Upper lobe of left lung (tissue), 6 donors: Measurements from ENCODE around the gene OR7A10. TPM values are rescaled to one million over a fixed set of nuclear protein-coding genes. Genes with fewer than 3 reads are reported as not detected.

ENCODE experiments used
- ATAC-seq, 2 donors: fragments of 200-7000 bp; cut with Tn5 transposase; one replicate each; pipeline ENCODE4 v1.9.1; 2022; ENCODE audit warnings: mild to moderate bottlenecking in 2 of 2, moderate library complexity in 2 of 2; ENCODE audit not compliant: low FRiP score in 2 of 2
- DNase-seq, 2 donors: peaks; one replicate each; pipeline ENCODE4 v3.0.0-alpha.2; 2019 to 2020
- H3K27ac ChIP-seq, 4 donors: fragments of 200-600 bp; sonication (generic); one replicate each; pipeline ENCODE4 v1.5.1; 2016 to 2019
- H3K27me3 ChIP-seq, 4 donors: fragments of 200-600 bp; sonication (generic); one replicate each; pipeline ENCODE4 v1.5.1; 2017 to 2019
- H3K36me3 ChIP-seq, 4 donors: fragments of 200-600 bp; sonication (generic); one replicate each; pipeline ENCODE4 v1.5.1; 2016 to 2019
- H3K4me1 ChIP-seq, 4 donors: fragments of 200-600 bp; sonication (generic); one replicate each; pipeline ENCODE4 v1.5.1; 2018 to 2019
- H3K4me3 ChIP-seq, 4 donors: fragments of 200-600 bp; sonication (generic); one replicate each; pipeline ENCODE4 v1.5.1; 2017 to 2019; ENCODE audit warnings: mild to moderate bottlenecking in 2 of 4, moderate library complexity in 1 of 4
- H3K9me3 ChIP-seq, 4 donors: fragments of 200-600 bp; sonication (generic); one replicate each; pipeline ENCODE4 v1.5.1; 2018 to 2019
- EP300 ChIP-seq, 4 donors: sonication (generic); formaldehyde crosslinking; IDR thresholded peaks; one replicate each; pipeline ENCODE4 v1.5.1; 2017; ENCODE audit warnings: antibody characterized with exemption in 4 of 4, control low read depth in 2 of 4
- POLR2A ChIP-seq, 4 donors: fragments of 450-650 bp; IDR thresholded peaks; one replicate each; pipeline ENCODE4 v1.5.1; 2016 to 2017; ENCODE audit warnings: antibody characterized with exemption in 4 of 4, mild to moderate bottlenecking in 2 of 4
- POLR2AphosphoS5 ChIP-seq, 2 donors: sonication (generic); formaldehyde crosslinking; IDR thresholded peaks; one replicate each; pipeline ENCODE4 v1.5.1; 2017; ENCODE audit warnings: antibody characterized with exemption in 2 of 2
- WGBS, 2 donors: methylation state at CpG; one replicate each; pipeline ENCODE4 v1.1.5; 2017 to 2018; 5-methylcytosine and 5-hydroxymethylcytosine counted together
- total RNA-seq, 6 donors: library from RNA; depleted of rRNA in 4 of 6; stranded (reverse); fragments of >200 nt in 4 of 6; gene quantifications; one replicate each; pipeline versions ENCODE4 v1.1.0 to v1.2.1, GENCODE V29; 2016 to 2021
- TF ChIP-seq, protein P1 (sequence below), 6 experiments: fragments of 450-650 bp in 4 of 6; fragments of 200-600 bp in 2 of 6; sonication (generic) in 2 of 6; IDR thresholded peaks; one replicate each; pipeline ENCODE4 v1.5.1; 2016 to 2019; ENCODE audit warnings: antibody characterized with exemption in 6 of 6
- donor health status: DM: no; HTN: no; CAD: no; lungs with moderate emphysema.
- donor health status: DM: no; HTN: yes; CAD: no; lungs with severe emphysema.

The OR7A10 gene
- total RNA-seq, 6 donors from 2014 or later = not detected

DNA sequence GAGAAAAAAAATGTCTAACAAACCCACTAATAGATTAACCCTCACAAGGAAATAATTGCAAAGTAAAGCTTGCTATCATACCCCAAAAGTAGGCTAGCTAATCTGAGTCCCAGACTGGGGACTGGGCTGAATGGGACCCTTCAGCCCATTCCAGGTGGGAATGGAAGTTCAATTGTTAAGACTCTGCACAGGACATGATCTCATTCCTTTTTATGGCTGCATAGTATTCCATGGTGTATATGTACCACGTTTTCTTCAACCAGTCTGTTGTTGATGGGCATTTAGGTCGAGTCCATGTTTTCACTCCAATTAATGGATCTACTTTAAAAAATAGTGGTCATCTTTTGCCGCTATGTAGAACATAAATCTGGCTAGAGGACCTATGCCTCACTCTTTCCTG lies 31.7 kb downstream of the OR7A10 start:
- ATAC-seq = no peak
- H3K9me3 ChIP-seq = no peaks in the 10 kb centered on the region
- H3K4me3 ChIP-seq = no peak overlapping the region
- no peaks in the 10 kb centered on the region for H3K4me1 ChIP-seq
- no peaks in the 10 kb centered on the region for H3K27me3 ChIP-seq
- DNase-seq = no peak
- TF ChIP-seq POLR2AphosphoS5 (IDR thresholded peaks at IDR 0.05) = no peak
- TF ChIP-seq POLR2A (IDR thresholded peaks at IDR 0.05) = no peak
- TF ChIP-seq EP300 (IDR thresholded peaks at IDR 0.05) = no peak
- TF ChIP-seq, protein P1, sequence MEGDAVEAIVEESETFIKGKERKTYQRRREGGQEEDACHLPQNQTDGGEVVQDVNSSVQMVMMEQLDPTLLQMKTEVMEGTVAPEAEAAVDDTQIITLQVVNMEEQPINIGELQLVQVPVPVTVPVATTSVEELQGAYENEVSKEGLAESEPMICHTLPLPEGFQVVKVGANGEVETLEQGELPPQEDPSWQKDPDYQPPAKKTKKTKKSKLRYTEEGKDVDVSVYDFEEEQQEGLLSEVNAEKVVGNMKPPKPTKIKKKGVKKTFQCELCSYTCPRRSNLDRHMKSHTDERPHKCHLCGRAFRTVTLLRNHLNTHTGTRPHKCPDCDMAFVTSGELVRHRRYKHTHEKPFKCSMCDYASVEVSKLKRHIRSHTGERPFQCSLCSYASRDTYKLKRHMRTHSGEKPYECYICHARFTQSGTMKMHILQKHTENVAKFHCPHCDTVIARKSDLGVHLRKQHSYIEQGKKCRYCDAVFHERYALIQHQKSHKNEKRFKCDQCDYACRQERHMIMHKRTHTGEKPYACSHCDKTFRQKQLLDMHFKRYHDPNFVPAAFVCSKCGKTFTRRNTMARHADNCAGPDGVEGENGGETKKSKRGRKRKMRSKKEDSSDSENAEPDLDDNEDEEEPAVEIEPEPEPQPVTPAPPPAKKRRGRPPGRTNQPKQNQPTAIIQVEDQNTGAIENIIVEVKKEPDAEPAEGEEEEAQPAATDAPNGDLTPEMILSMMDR (IDR thresholded peaks at IDR 0.05) = no peak
- WGBS, 2 donors = 68 to 74% methylated on average over 3 of the region's 3 CpGs
- no peak overlapping the region for H3K27ac ChIP-seq
- H3K36me3 ChIP-seq = no peaks in the 10 kb centered on the region

GRCh38 chr19:14814982-14815652 lies 33.6 kb downstream of the OR7A10 start:
- WGBS, 2 donors = 37 to 52% methylated on average over 2 of the region's 2 CpGs
- Histone ChIP-seq H3K27ac (no peak overlapping the region), H3K9me3 (no peaks in the 10 kb centered on the region), H3K36me3 (no peaks in the 10 kb centered on the region), H3K4me3 (no peak overlapping the region), H3K27me3 (no peaks in the 10 kb centered on the region), H3K4me1 (no peaks in the 10 kb centered on the region)
- DNase-seq = no peak
- no peak for TF ChIP-seq EP300 (IDR thresholded peaks at IDR 0.05)
- TF ChIP-seq, protein P1 (IDR thresholded peaks at IDR 0.05) = no peak
- no peak for TF ChIP-seq POLR2A (IDR thresholded peaks at IDR 0.05)
- TF ChIP-seq POLR2AphosphoS5 (IDR thresholded peaks at IDR 0.05) = no peak
- no peak for ATAC-seq

- Histone ChIP-seq H3K36me3 (no peaks in the 10 kb centered on the region), H3K4me1 (no peaks in the 10 kb centered on the region), H3K9me3 (no peaks in the 10 kb centered on the region), H3K4me3 (no peak overlapping the region), H3K27me3 (no peaks in the 10 kb centered on the region), H3K27ac (no peak overlapping the region)
- ATAC-seq (no peak), DNase-seq (peak in 1 of 2 donors; percentile 56)
- TF ChIP-seq EP300 (IDR thresholded peaks at IDR 0.05) (no peak), POLR2A (IDR thresholded peaks at IDR 0.05) (no peak), POLR2AphosphoS5 (IDR thresholded peaks at IDR 0.05) (no peak)
- TF ChIP-seq, protein P1 (IDR thresholded peaks at IDR 0.05) = no peak
- 30 to 41% methylated on average over 9 of the region's 9 CpGs for WGBS, 2 donors
These were observed 39.3 kb downstream of the OR7A10 start for GRCh38 chr19:14809272-14810057.

DNA sequence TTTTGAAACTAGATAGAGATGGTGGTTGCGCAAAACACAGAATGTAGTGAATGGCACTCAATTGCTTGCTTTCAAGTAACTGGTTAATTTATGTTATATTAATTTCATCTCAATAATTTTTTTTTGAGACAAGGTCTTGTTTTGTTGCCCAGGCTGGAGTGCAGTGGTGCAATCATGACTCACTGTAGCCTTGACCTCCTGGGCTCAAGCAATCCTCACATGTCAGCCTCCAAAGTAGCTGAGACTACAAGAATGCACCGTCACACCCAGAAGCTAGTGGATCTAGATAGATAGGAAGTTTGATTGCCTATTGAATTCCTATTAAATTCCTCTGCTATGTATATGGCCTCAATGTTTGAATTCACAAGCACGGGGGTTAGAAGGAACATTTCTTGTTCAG lies 44.0 kb downstream of the OR7A10 start:
- DNase-seq (no peak), ATAC-seq (no peak)
- Histone ChIP-seq H3K36me3 (no peaks in the 10 kb centered on the region), H3K4me3 (no peak overlapping the region), H3K27ac (no peak overlapping the region), H3K9me3 (no peaks in the 10 kb centered on the region), H3K4me1 (no peaks in the 10 kb centered on the region), H3K27me3 (no peaks in the 10 kb centered on the region)
- 86 to 92% methylated on average over 3 of the region's 3 CpGs for WGBS, 2 donors
- no peak for TF ChIP-seq POLR2AphosphoS5 (IDR thresholded peaks at IDR 0.05)

- WGBS, 2 donors = 79 to 81% methylated on average over 5 of the region's 5 CpGs
- no peaks in the 10 kb centered on the region for H3K4me1 ChIP-seq
- H3K27ac ChIP-seq = no peak overlapping the region
- H3K9me3 ChIP-seq = no peaks in the 10 kb centered on the region
- no peaks in the 10 kb centered on the region for H3K36me3 ChIP-seq
- H3K4me3 ChIP-seq = no peak overlapping the region
- TF ChIP-seq, protein P1 (IDR thresholded peaks at IDR 0.05) = no peak
- TF ChIP-seq POLR2A (IDR thresholded peaks at IDR 0.05) = no peak
- no peak for TF ChIP-seq POLR2AphosphoS5 (IDR thresholded peaks at IDR 0.05)
- no peak for TF ChIP-seq EP300 (IDR thresholded peaks at IDR 0.05)
- no peaks in the 10 kb centered on the region for H3K27me3 ChIP-seq
- DNase-seq = no peak
- ATAC-seq = no peak
These were observed 50.0 kb downstream of the OR7A10 start for GRCh38 chr19:14798760-14799159.
